HG02678 (cell line): ENCODE measurements around the gene AKAP12.
"Not testable (repeated sequence)": the region's sequence is repeated elsewhere in the genome, so short reads cannot be mapped to it uniquely, and the experiment has no call there.

Experiments
- ATAC-seq: cut with Tn5 transposase; IDR thresholded peaks from one replicate; pipeline ENCODE4 v1.9.1; 2021; ENCODE audit warnings: mild to moderate bottlenecking, moderate library complexity; ENCODE audit not compliant: unreplicated experiment

AKAP12 gene

GRCh38 chr6:151307501-151307900 is 67.7 kb downstream of the AKAP12 start:
- ATAC-seq, result no peak

- no peak for ATAC-seq
Observed at GRCh38 chr6:151309619-151310018, 69.9 kb downstream of the AKAP12 start.

- no peak for ATAC-seq
Observed at GRCh38 chr6:151310279-151310678, 70.5 kb downstream of the AKAP12 start.

- no peak for ATAC-seq
Observed at GRCh38 chr6:151310852-151311767, 71.3 kb downstream of the AKAP12 start.

- ATAC-seq, result no peak
Observed at GRCh38 chr6:151313066-151313491, 73.3 kb downstream of the AKAP12 start.

GRCh38 chr6:151315661-151316060 is 75.9 kb downstream of the AKAP12 start:
- not testable (repeated sequence) for ATAC-seq

GRCh38 chr6:151317103-151317994 is 77.6 kb downstream of the AKAP12 start:
- no peak for ATAC-seq

GRCh38 chr6:151317995-151318365 is 78.2 kb downstream of the AKAP12 start:
- ATAC-seq, result no peak

- ATAC-seq, result no peak
Observed at GRCh38 chr6:151320140-151320539, 80.4 kb downstream of the AKAP12 start.

GRCh38 chr6:151321438-151321837 is 81.7 kb downstream of the AKAP12 start:
- ATAC-seq, result no peak

- no peak for ATAC-seq
Observed at GRCh38 chr6:151322570-151322969, 82.8 kb downstream of the AKAP12 start.

GRCh38 chr6:151323791-151324487 is 84.2 kb downstream of the AKAP12 start:
- ATAC-seq, result peak; percentile 78

- no peak for ATAC-seq
Observed at GRCh38 chr6:151324488-151324825, 84.7 kb downstream of the AKAP12 start.

GRCh38 chr6:151325075-151326050 is 85.6 kb downstream of the AKAP12 start:
- no peak for ATAC-seq

- no peak for ATAC-seq
Observed at GRCh38 chr6:151326116-151326825, 86.5 kb downstream of the AKAP12 start.

GRCh38 chr6:151327101-151327500 is 87.3 kb downstream of the AKAP12 start:
- ATAC-seq, result no peak

GRCh38 chr6:151330130-151330696 is 90.4 kb downstream of the AKAP12 start:
- ATAC-seq, result no peak

GRCh38 chr6:151335930-151336329 is 96.2 kb downstream of the AKAP12 start:
- no peak for ATAC-seq

GRCh38 chr6:151338651-151339200 is 99.0 kb downstream of the AKAP12 start:
- ATAC-seq, result no peak
